WTC11 (cell line): ENCODE results near the gene IL17RD. TPM values are rescaled to one million over a fixed set of nuclear protein-coding genes. Genes with fewer than 3 reads are reported as not detected.

Experiments used
- ATAC-seq: fragments of 200-7000 bp; cut with Tn5 transposase; 2 replicates; pipeline ENCODE4 v1.10.0; 2021; ENCODE audit warnings: mild to moderate bottlenecking, moderate library complexity
- CTCF ChIA-PET: fragments of 300-600 bp; sonication (Branson Sonifier 250); formaldehyde crosslinking; loops from one replicate; lab custom pipeline; 2021; ENCODE audit warnings: antibody characterized with exemption; lab: Charles Lee
- POLR2A ChIA-PET: fragments of 350-600 bp; sonication (Branson Sonifier 250); formaldehyde crosslinking; loops from one replicate; lab custom pipeline; 2021; ENCODE audit warnings: antibody characterized with exemption; lab: Charles Lee
- DNase-seq: peaks from one replicate; pipeline ENCODE4 v3.0.0; 2021; ENCODE audit warnings: low spot score
- H3K27ac Mint-ChIP-seq: 2 replicates; pipeline ENCODE4 v1.8.0; 2021; ENCODE audit warnings: mixed read lengths
- H3K27me3 Mint-ChIP-seq: 2 replicates; pipeline ENCODE4 v1.8.0; 2021; ENCODE audit warnings: low read depth, mild to moderate bottlenecking, moderate library complexity, mixed read lengths
- H3K36me3 Mint-ChIP-seq: 2 replicates; pipeline ENCODE4 v1.8.0; 2021; ENCODE audit warnings: mixed read lengths
- H3K4me1 Mint-ChIP-seq: 2 replicates; pipeline ENCODE4 v1.8.0; 2022; ENCODE audit warnings: mixed read lengths
- H3K4me3 Mint-ChIP-seq: 2 replicates; pipeline ENCODE4 v1.8.0; 2021; ENCODE audit warnings: mild to moderate bottlenecking, moderate library complexity, mixed read lengths
- H3K9me3 Mint-ChIP-seq: 2 replicates; pipeline ENCODE4 v1.8.0; 2021; ENCODE audit warnings: mixed read lengths
- ATF1 ChIP-seq: sonication (generic); formaldehyde crosslinking; IDR thresholded peaks from 2 replicates; pipeline ENCODE4 v1.8.1; 2023; ENCODE audit warnings: mild to moderate bottlenecking, moderate library complexity, missing genetic modification reagents
- ATF3 ChIP-seq: sonication (generic); formaldehyde crosslinking; conservative IDR thresholded peaks from 2 replicates; pipeline ENCODE4 v1.8.1; 2022; ENCODE audit warnings: mild to moderate bottlenecking, missing genetic modification reagents
- E2F4 ChIP-seq: sonication (generic); formaldehyde crosslinking; IDR thresholded peaks from 2 replicates; pipeline ENCODE4 v1.8.1; 2022; ENCODE audit warnings: low read depth, mild to moderate bottlenecking, moderate library complexity, missing genetic modification reagents, borderline replicate concordance
- ESRRA ChIP-seq: sonication (generic); formaldehyde crosslinking; IDR thresholded peaks from 2 replicates; pipeline ENCODE4 v1.8.1; 2022; ENCODE audit warnings: mild to moderate bottlenecking, missing genetic modification reagents, borderline replicate concordance
- ETV6 ChIP-seq: sonication (generic); formaldehyde crosslinking; IDR thresholded peaks from 2 replicates; pipeline ENCODE4 v1.8.1; 2022; ENCODE audit warnings: mild to moderate bottlenecking, missing genetic modification reagents
- FOXJ3 ChIP-seq: sonication (generic); formaldehyde crosslinking; IDR thresholded peaks from 2 replicates; pipeline ENCODE4 v1.9.0; 2021; ENCODE audit warnings: missing genetic modification reagents, mild to moderate bottlenecking, borderline replicate concordance
- FOXK1 ChIP-seq: sonication (generic); formaldehyde crosslinking; IDR thresholded peaks from 2 replicates; pipeline ENCODE4 v1.8.0; 2022; ENCODE audit warnings: mild to moderate bottlenecking, moderate library complexity, missing genetic modification reagents
- FOXP1 ChIP-seq: sonication (generic); formaldehyde crosslinking; IDR thresholded peaks from 2 replicates; pipeline ENCODE4 v1.8.0; 2022; ENCODE audit warnings: missing genetic modification reagents, mild to moderate bottlenecking, moderate library complexity, borderline replicate concordance
- GABPB1 ChIP-seq: sonication (generic); formaldehyde crosslinking; IDR thresholded peaks from 2 replicates; pipeline ENCODE4 v1.8.1; 2023; ENCODE audit warnings: mild to moderate bottlenecking, missing genetic modification reagents
- KAT7 ChIP-seq: sonication (generic); formaldehyde crosslinking; IDR thresholded peaks from 2 replicates; pipeline ENCODE4 v1.8.1; 2023; ENCODE audit warnings: missing genetic modification reagents, mild to moderate bottlenecking, borderline replicate concordance
- MLX ChIP-seq: sonication (generic); formaldehyde crosslinking; IDR thresholded peaks from 2 replicates; pipeline ENCODE4 v1.8.1; 2023; ENCODE audit warnings: mild to moderate bottlenecking, missing genetic modification reagents, moderate library complexity
- SMAD3 ChIP-seq: sonication (generic); formaldehyde crosslinking; IDR thresholded peaks from 2 replicates; pipeline ENCODE4 v1.8.0; 2022; ENCODE audit warnings: missing genetic modification reagents, mild to moderate bottlenecking, borderline replicate concordance
- SP1 ChIP-seq: sonication (generic); formaldehyde crosslinking; conservative IDR thresholded peaks from 2 replicates; pipeline ENCODE4 v1.8.1; 2022; ENCODE audit warnings: missing genetic modification reagents
- ZNF219 ChIP-seq: sonication (generic); formaldehyde crosslinking; IDR thresholded peaks from 2 replicates; pipeline ENCODE4 v1.8.0; 2023; ENCODE audit warnings: missing genetic modification reagents, mild to moderate bottlenecking, borderline replicate concordance
- ZNF396 ChIP-seq: fragments of 250-450 bp; sonication (Bioruptor Pico); IDR thresholded peaks from 2 replicates; pipeline ENCODE4 v1.8.0; 2021; ENCODE audit warnings: mild to moderate bottlenecking, moderate library complexity, borderline replicate concordance
- total RNA-seq: library from RNA; stranded (reverse); gene quantifications from 3 replicates; pipeline ENCODE4 v1.2.3, GENCODE V29; 2021
- TF ChIP-seq, protein P1 (sequence below): fragments of 250-450 bp; sonication (Bioruptor Pico); IDR thresholded peaks from 2 replicates; pipeline ENCODE4 v1.9.0; 2021; ENCODE audit warnings: mild to moderate bottlenecking, borderline replicate concordance
- TF ChIP-seq, protein P2 (sequence below): sonication (generic); formaldehyde crosslinking; IDR thresholded peaks from 2 replicates; pipeline ENCODE4 v1.8.1; 2022; ENCODE audit warnings: mild to moderate bottlenecking, moderate library complexity, missing genetic modification reagents
- TF ChIP-seq, protein P3 (sequence below): fragments of 250-450 bp; sonication (Bioruptor Pico); IDR thresholded peaks from 2 replicates; pipeline ENCODE4 v1.9.0; 2021; ENCODE audit warnings: mild to moderate bottlenecking
- TF ChIP-seq, protein P4 (sequence below): sonication (generic); formaldehyde crosslinking; IDR thresholded peaks from 2 replicates; pipeline ENCODE4 v1.8.0; 2023; ENCODE audit warnings: missing genetic modification reagents

The IL17RD gene
- total RNA-seq, 1 experiment from 2014 or later: 72.9 TPM

DNA sequence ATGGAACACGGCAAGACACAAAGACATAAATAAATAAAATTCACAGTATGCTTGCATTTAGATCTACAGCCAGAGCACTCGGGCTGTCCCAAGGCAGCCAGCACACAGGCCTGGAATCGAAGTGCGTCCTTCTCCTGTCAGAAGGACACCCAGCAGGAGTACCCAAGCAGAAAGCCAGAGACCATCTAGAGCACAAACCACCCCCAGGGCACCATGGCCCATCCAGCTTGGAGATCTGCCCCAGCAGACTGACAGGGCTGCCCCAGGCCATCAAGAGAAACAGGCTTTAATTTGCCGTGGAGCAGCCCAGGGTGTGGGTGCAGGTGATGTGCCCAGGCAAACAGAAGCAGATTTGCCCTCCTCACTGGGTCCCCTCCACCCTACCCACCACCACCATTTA is 112.5 kb downstream of the IL17RD start:
- CTCF ChIA-PET: no interaction called here
- no peak for DNase-seq

More for the DNA sequence above, 112.5 kb downstream of the IL17RD start:
- Mint-ChIP-seq H3K27ac (no peak overlapping the region; the same call in 1 of the 2 replicates), H3K4me3 (no peak overlapping the region), H3K36me3 (no peaks in the 10 kb centered on the region), H3K4me1 (peaks cover 2% of the 10 kb centered on the region; the same call in 1 of the 2 replicates), H3K9me3 (no peaks in the 10 kb centered on the region), H3K27me3 (no peaks in the 10 kb centered on the region)
- no peak for TF ChIP-seq MLX (CRISPR knock-in tag)
- TF ChIP-seq ZNF219: no peak
- TF ChIP-seq GABPB1 (CRISPR knock-in tag): no peak
- no peak for TF ChIP-seq SP1 (CRISPR knock-in tag)
- TF ChIP-seq, protein P1, sequence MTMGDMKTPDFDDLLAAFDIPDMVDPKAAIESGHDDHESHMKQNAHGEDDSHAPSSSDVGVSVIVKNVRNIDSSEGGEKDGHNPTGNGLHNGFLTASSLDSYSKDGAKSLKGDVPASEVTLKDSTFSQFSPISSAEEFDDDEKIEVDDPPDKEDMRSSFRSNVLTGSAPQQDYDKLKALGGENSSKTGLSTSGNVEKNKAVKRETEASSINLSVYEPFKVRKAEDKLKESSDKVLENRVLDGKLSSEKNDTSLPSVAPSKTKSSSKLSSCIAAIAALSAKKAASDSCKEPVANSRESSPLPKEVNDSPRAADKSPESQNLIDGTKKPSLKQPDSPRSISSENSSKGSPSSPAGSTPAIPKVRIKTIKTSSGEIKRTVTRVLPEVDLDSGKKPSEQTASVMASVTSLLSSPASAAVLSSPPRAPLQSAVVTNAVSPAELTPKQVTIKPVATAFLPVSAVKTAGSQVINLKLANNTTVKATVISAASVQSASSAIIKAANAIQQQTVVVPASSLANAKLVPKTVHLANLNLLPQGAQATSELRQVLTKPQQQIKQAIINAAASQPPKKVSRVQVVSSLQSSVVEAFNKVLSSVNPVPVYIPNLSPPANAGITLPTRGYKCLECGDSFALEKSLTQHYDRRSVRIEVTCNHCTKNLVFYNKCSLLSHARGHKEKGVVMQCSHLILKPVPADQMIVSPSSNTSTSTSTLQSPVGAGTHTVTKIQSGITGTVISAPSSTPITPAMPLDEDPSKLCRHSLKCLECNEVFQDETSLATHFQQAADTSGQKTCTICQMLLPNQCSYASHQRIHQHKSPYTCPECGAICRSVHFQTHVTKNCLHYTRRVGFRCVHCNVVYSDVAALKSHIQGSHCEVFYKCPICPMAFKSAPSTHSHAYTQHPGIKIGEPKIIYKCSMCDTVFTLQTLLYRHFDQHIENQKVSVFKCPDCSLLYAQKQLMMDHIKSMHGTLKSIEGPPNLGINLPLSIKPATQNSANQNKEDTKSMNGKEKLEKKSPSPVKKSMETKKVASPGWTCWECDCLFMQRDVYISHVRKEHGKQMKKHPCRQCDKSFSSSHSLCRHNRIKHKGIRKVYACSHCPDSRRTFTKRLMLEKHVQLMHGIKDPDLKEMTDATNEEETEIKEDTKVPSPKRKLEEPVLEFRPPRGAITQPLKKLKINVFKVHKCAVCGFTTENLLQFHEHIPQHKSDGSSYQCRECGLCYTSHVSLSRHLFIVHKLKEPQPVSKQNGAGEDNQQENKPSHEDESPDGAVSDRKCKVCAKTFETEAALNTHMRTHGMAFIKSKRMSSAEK (CRISPR knock-in tag): no peak
- no peak for TF ChIP-seq KAT7
- no peak for TF ChIP-seq SMAD3 (CRISPR knock-in tag)
- TF ChIP-seq ATF3 (CRISPR knock-in tag): no peak
- TF ChIP-seq FOXJ3 (CRISPR knock-in tag): no peak
- TF ChIP-seq ESRRA: no peak
- TF ChIP-seq FOXP1 (CRISPR knock-in tag): no peak
- TF ChIP-seq, protein P2, sequence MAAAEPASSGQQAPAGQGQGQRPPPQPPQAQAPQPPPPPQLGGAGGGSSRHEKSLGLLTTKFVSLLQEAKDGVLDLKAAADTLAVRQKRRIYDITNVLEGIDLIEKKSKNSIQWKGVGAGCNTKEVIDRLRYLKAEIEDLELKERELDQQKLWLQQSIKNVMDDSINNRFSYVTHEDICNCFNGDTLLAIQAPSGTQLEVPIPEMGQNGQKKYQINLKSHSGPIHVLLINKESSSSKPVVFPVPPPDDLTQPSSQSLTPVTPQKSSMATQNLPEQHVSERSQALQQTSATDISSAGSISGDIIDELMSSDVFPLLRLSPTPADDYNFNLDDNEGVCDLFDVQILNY (CRISPR knock-in tag): no peak
- TF ChIP-seq FOXK1 (CRISPR knock-in tag): no peak
- TF ChIP-seq E2F4: no peak
- TF ChIP-seq, protein P3, sequence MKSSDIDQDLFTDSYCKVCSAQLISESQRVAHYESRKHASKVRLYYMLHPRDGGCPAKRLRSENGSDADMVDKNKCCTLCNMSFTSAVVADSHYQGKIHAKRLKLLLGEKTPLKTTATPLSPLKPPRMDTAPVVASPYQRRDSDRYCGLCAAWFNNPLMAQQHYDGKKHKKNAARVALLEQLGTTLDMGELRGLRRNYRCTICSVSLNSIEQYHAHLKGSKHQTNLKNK (CRISPR knock-in tag): no peak
- TF ChIP-seq ATF1 (CRISPR knock-in tag): no peak
- TF ChIP-seq ZNF396: no peak
- TF ChIP-seq, protein P4, sequence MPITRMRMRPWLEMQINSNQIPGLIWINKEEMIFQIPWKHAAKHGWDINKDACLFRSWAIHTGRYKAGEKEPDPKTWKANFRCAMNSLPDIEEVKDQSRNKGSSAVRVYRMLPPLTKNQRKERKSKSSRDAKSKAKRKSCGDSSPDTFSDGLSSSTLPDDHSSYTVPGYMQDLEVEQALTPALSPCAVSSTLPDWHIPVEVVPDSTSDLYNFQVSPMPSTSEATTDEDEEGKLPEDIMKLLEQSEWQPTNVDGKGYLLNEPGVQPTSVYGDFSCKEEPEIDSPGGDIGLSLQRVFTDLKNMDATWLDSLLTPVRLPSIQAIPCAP: no peak
- TF ChIP-seq ETV6: no peak
- ATAC-seq: no peak
- POLR2A ChIA-PET: no interaction called here
